Panc1 (cell line): Measurements from ENCODE around the gene ETV7.

Source experiments
- POLR2AphosphoS5 ChIP-seq: IDR thresholded peaks from 2 replicates; pipeline ENCODE4 v1.6.1; 2012; ENCODE audit warnings: mild to moderate bottlenecking, low read depth, low read length, moderate library complexity
- SIN3A ChIP-seq: IDR thresholded peaks from 2 replicates; pipeline ENCODE4 v1.6.1; 2012; ENCODE audit warnings: low read depth, mild to moderate bottlenecking, low read length, moderate library complexity, borderline replicate concordance; ENCODE audit not compliant: insufficient read depth
- TCF7L2 ChIP-seq: IDR thresholded peaks from 2 replicates; pipeline ENCODE4 v1.6.1; 2011; ENCODE audit warnings: mild to moderate bottlenecking, low read depth, low read length, inconsistent platforms
- TF ChIP-seq, protein P1 (sequence below): fragments of 450-650 bp; IDR thresholded peaks from 2 replicates; pipeline ENCODE4 v1.5.1; 2017; ENCODE audit warnings: mild to moderate bottlenecking
- TF ChIP-seq, protein P2 (sequence below), 2 experiments: IDR thresholded peaks; 2 replicates each; pipeline ENCODE4 v1.6.1; 2011 to 2012; ENCODE audit warnings: low read depth in 2 of 2, control low read depth in 1 of 2, low read length in 1 of 2, mild to moderate bottlenecking in 1 of 2, moderate library complexity in 1 of 2; ENCODE audit not compliant: insufficient read depth in 1 of 2

DNA sequence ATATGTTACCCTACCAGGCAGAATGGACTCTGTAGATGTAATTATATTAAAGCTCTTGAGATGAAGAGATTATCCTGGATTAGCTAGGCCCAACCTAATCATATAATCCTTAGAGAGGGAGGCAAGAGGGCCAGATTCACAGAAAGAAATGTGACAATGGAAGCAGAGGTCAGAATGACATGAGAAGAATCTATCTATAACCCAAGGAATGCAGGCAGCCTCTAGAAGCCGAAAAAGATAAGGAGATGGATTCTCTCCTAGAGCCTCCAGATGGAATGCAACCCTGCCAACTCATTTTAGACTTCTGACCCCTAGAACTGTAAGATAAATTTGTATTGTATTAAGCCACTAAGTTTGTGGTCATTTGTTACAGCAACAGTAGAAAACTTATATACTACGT, 42.9 kb upstream of the ETV7 start:
- TF ChIP-seq, protein P1, sequence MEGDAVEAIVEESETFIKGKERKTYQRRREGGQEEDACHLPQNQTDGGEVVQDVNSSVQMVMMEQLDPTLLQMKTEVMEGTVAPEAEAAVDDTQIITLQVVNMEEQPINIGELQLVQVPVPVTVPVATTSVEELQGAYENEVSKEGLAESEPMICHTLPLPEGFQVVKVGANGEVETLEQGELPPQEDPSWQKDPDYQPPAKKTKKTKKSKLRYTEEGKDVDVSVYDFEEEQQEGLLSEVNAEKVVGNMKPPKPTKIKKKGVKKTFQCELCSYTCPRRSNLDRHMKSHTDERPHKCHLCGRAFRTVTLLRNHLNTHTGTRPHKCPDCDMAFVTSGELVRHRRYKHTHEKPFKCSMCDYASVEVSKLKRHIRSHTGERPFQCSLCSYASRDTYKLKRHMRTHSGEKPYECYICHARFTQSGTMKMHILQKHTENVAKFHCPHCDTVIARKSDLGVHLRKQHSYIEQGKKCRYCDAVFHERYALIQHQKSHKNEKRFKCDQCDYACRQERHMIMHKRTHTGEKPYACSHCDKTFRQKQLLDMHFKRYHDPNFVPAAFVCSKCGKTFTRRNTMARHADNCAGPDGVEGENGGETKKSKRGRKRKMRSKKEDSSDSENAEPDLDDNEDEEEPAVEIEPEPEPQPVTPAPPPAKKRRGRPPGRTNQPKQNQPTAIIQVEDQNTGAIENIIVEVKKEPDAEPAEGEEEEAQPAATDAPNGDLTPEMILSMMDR: no peak
- TF ChIP-seq POLR2AphosphoS5 (no peak), SIN3A (no peak), TCF7L2 (no peak)
- TF ChIP-seq, protein P2, sequence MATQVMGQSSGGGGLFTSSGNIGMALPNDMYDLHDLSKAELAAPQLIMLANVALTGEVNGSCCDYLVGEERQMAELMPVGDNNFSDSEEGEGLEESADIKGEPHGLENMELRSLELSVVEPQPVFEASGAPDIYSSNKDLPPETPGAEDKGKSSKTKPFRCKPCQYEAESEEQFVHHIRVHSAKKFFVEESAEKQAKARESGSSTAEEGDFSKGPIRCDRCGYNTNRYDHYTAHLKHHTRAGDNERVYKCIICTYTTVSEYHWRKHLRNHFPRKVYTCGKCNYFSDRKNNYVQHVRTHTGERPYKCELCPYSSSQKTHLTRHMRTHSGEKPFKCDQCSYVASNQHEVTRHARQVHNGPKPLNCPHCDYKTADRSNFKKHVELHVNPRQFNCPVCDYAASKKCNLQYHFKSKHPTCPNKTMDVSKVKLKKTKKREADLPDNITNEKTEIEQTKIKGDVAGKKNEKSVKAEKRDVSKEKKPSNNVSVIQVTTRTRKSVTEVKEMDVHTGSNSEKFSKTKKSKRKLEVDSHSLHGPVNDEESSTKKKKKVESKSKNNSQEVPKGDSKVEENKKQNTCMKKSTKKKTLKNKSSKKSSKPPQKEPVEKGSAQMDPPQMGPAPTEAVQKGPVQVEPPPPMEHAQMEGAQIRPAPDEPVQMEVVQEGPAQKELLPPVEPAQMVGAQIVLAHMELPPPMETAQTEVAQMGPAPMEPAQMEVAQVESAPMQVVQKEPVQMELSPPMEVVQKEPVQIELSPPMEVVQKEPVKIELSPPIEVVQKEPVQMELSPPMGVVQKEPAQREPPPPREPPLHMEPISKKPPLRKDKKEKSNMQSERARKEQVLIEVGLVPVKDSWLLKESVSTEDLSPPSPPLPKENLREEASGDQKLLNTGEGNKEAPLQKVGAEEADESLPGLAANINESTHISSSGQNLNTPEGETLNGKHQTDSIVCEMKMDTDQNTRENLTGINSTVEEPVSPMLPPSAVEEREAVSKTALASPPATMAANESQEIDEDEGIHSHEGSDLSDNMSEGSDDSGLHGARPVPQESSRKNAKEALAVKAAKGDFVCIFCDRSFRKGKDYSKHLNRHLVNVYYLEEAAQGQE (IDR thresholded peaks at IDR 0.05; ENCODE audit: insufficient read depth in 1 of 2, low read depth in 2 of 2, low read length in 1 of 2): no peak
